PC-3 (cell line): ENCODE results near the gene TMEM273.

Experiments used
- CTCF ChIP-seq: fragments of 300-600 bp; sonication (generic); conservative IDR thresholded peaks from 2 replicates; pipeline ENCODE4 v1.5.1; 2017; ENCODE audit warnings: antibody characterized with exemption, low read depth, mild to moderate bottlenecking, low read length
- EZH2 ChIP-seq: fragments of 300-600 bp; sonication (generic); IDR thresholded peaks from one replicate; pipeline ENCODE4 v1.6.1; 2017; ENCODE audit warnings: antibody characterized with exemption, mild to moderate bottlenecking, low read length; ENCODE audit not compliant: unreplicated experiment

GRCh38 chr10:49204119-49204518 is 15.9 kb upstream of the TMEM273 start:
- TF ChIP-seq CTCF (no peak), EZH2 (no peak)
